Kidney tubule cell (primary cell): ENCODE data around the gene USP12.
"Not testable (repeated sequence)": the region's sequence is repeated elsewhere in the genome, so short reads cannot be mapped to it uniquely, and the experiment has no call there.

ENCODE experiments used
- DNase-seq: peaks from one replicate; pipeline ENCODE4 v3.0.0-alpha.2; 2018; ENCODE audit warnings: low spot score

The USP12 gene

GRCh38 chr13:27076421-27076820 lies 95.2 kb downstream of the USP12 start:
- DNase-seq: no peak

DNA sequence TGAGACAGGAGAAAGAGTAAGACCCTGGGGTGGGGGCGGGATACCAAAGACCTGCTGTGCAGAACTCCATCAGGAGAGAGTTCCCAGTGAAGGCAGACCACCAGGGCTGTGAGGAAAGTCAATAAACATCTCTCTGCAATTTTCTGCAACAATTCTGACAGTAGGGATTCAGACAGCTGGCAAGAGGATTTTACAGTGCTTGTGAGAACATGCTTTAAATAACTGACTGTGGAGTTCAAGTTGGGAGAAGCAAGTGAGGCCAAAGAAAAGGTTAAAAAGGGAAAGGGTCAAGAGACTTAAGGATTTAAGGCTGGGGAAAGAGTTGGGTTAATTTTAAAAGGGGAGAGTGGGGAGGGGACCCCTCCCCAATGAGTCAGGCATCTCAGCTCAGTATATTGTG lies 98.4 kb downstream of the USP12 start:
- no peak for DNase-seq

DNA sequence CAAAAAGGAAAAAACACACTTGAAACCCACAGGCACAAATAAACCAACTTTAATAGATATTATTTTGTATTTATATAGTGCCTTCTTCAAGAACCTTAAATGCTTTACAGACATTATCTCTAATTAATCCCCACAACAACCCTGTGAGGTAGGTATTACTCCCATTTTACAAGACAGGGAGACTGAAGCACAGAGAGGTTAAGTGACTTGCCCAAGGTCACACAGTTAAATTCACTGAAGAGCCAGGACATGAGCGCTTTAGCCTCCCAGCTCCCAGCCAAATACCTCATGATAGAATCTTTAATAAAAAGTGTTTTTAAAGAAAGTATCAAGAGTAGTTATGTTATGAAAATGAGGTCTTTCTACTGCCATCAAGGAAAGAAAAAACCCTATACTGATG lies 105.5 kb downstream of the USP12 start:
- not testable (repeated sequence) for DNase-seq

- DNase-seq: no peak
Measured at GRCh38 chr13:27065582-27065981, 106.0 kb downstream of the USP12 start.

GRCh38 chr13:27064252-27064995 lies 107.2 kb downstream of the USP12 start:
- DNase-seq: no peak

DNA sequence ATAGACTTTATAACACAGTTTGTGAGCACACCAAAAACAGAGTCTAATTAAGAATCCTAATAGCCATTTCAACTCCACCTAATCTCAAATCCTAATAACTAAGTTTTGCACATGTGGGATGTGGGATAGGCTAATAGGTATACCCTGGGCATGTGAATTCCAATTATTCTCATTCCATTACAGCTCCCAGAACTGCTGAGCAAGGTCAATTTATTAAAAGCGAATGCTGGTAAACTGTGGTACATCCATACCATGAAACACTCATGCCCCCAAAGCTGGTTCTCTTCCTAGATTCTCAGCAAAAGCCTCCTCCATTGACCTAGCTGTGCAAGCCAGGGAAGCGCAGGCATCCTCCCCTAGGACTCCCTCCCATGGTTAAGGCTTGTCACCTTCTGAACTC lies 113.8 kb downstream of the USP12 start:
- DNase-seq: no peak

GRCh38 chr13:27055526-27055925 lies 116.1 kb downstream of the USP12 start:
- no peak for DNase-seq

DNA sequence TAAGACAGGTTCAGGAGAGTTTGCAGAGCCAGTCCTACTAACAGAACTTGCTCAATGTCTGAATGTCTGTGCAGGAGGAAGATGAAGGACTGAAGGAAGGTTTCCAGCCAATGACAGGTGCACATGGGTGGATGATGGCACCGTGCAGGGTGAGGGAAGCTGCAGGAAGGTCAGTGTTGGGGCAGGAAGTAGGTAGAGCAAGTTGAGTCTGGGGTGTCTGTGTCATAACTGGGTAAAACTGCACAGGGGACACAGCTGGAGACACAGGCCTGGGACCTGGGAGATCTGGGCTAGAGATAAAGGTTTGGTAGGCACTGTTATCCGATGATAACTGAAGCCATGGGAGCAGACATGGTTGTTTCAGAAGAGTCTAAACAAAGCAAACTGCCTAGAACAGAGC lies 116.9 kb downstream of the USP12 start:
- DNase-seq: no peak

GRCh38 chr13:27053902-27054595 lies 117.6 kb downstream of the USP12 start:
- DNase-seq: peak; percentile 93

DNA sequence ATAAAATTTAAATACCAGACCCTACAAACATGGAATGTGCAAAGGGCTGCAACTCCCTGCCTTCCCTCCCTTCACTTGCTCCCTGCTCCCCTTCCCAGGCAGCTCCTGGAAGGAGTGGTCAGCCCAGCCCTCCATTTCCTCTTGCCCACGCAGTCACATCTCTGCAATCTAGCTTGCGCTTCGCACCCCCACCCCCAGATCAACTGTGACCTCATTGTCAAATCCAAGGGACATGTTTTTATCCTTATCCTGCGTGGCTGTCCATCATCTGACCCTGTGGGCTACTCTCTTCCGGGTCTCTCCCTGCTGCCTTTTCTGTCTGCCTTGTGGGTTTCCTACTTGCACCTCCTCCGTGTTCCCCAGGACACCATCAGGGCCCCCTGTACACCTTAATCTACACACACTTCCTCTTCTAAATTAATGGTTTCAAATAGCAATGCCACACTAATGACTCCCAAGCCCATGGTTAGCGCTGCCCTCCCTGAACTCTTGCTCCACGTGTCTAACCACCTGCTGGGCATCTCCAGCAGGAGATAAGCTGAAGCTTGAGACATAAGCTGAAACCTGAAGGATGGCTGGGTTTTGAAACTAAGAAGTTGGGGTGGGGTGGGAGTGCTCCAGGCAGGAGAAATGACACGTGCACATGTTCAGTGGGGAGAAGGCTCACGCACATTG lies 118.3 kb downstream of the USP12 start:
- DNase-seq: no peak

DNA sequence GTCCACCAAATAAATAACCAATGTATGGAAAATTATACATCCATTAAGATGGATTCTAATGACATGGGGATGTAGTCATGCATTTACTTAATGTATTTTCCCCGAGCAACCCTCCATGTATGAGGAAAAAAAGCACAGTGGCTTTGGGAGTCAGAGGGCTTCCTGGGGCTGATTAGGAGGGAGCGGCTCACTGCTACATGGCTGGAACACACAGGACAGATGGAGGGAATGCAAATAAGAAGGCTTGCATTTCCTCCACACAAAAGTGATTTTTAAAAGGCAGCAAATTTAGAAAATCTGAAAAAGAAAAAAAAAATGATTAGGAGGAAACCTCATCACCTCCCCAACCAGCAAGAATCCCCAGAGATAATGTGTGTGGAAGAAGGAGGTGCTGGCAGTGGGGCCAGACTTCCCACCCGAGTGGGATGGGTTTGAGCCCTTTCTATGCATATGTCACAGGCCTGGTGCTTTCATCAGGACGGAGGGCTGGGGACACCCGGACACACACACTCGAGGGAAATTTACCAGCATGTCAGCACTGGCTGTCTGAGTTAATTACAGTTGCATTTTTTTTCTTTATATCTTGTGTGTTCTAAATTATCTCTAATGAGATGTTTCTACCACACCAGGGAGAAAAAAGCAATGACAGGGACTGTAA lies 118.9 kb downstream of the USP12 start:
- DNase-seq: no peak

DNA sequence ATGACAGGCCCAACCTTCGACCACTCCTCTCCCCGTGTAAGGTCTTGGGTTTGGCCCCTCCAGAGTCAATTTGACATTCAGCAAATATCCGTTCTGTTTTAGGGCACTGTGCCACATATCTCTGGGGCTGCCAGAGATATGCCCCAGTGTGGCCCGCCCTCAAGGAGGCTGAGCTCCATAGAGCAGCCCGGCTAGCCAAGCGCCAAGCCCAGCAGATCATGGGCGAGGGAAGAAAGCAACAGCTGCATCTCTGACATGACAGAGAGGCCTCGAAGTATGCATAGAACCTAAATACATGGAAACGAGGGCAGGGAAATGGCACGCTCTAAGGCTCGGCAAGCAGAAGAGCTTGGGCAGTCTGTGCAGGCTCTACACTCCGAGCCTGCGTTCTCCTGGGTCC lies 124.5 kb downstream of the USP12 start:
- no peak for DNase-seq

GRCh38 chr13:27044837-27045570 lies 126.6 kb downstream of the USP12 start:
- DNase-seq: no peak

DNA sequence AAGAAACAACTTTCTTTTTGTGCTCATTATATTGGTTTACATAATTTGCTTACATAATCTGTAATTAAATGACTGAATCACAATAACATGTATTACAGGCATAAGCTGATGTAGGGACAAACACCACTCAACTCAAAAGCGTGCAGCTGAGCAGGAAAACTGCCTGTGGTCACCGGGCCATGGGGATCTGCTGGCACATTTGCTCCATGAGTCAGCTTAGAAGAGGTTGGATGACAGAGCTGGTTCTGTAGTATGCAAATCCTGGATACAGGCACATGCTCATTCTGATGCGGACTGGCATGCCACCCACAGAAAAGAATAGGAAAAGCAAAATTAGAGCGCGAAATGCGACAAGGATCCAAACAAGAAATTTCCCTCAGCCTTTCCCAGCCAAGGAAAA lies 128.6 kb downstream of the USP12 start:
- peak; percentile 96 for DNase-seq

GRCh38 chr13:27041341-27041740 lies 130.3 kb downstream of the USP12 start:
- DNase-seq: no peak

DNA sequence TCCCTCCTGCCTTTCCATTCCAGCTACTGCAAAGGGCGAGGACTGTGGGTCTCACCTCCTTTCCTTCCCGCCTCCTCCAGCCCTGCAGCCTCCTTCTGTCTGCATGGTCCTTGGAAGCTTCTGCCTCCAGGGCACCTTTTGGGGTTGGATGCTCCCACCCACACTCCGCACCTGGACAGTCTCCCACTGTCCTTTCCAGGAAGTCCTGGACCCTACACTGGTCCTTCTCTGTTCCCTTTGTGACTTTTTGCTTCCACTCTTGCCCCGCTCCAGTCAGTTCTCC lies 130.8 kb downstream of the USP12 start:
- no peak for DNase-seq

DNA sequence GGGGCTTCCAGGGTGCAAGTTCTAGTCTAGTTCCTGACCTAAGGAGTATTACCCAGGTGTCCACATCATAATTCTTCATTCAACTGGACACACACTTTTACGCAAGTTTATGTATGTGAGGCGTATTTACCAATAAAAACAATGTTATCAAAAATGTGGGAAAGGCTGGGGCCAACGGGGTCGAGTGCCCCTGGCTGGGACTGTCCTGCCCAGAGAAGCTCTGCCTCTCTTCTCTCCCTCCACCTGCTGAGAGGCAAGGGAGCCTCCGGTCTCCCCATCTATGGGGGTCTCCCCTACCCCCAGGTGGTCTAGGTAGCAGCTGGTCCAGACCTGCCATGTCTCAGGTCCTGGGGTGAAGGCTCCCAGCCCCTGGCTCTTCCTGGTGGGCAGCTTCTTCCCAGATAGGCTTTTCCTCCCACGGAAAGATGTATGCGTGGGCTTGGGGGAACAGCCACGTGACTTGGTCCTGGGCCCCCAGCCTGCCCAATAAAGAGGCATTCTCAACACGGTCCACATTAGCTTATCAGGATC lies 132.4 kb downstream of the USP12 start:
- DNase-seq: no peak

- peak; percentile 69 for DNase-seq
Measured at GRCh38 chr13:27038323-27038722, 133.3 kb downstream of the USP12 start.

DNA sequence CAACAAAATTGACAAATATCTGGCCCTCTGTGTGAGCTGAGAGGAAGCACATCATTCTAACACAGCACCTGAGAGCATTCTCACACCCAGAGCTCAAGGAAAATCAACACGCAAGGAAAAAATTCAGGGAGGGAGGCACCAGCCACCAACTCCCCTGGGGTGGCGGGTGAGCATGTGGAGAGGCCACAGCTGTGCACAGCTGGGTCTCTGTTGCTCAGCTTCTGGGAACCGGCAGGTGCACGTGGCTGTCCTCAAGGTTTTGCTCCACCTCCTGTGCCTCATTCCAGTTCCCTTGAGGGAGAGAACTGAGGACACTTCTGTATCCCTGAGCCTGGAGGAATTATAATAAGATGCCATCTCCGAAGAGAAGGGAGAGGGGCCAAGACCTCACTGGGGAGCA lies 134.0 kb downstream of the USP12 start:
- no peak for DNase-seq

DNA sequence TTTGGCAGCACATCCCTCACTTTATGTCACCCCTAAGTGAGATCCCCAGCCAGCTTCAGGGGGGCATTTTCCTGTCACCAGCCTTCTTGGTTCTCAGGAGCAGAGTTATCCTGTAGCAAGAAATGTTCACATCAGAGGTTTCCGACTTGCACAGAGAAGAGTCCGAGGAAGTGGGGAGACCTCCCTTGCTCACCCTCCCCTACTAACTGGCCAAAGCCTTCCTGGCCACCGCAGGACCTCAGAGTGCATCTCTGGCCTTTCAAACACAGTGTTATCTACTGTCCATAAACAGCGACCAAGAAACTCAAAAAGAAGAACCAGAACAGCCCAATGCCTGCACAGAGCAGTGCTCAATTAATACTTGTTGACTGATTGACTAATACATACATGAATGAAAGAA lies 134.4 kb downstream of the USP12 start:
- no peak for DNase-seq

- DNase-seq: peak; percentile 44
Measured at GRCh38 chr13:27036236-27036981, 135.2 kb downstream of the USP12 start.
